H1 (cell line): Measurements from ENCODE around the gene CD48.

ENCODE experiments used
- BCL11A ChIP-seq, 2 experiments: IDR thresholded peaks; one replicate each; pipeline ENCODE4 v1.6.1; 2011; ENCODE audit warnings: low read depth in 2 of 2, low read length in 2 of 2, mild to moderate bottlenecking in 2 of 2
- CHD2 ChIP-seq: IDR thresholded peaks from 2 replicates; pipeline ENCODE4 v1.6.1; 2012; ENCODE audit warnings: low read length, improper control_type of control experiment
- CTCF ChIP-seq, 3 experiments: IDR thresholded peaks; 1 replicate in 2 of 3; 2 replicates in 1 of 3; pipeline versions ENCODE4 v1.5.1 to v1.6.1; 2011; ENCODE audit warnings: low read length in 3 of 3, mild to moderate bottlenecking in 3 of 3, inconsistent platforms in 2 of 3, low read depth in 1 of 3, moderate library complexity in 1 of 3; ENCODE audit not compliant: insufficient read depth in 1 of 3; ENCODE audit errors: control extremely low read depth in 1 of 3
- EZH2 ChIP-seq: fragments of 200-600 bp; sonication (generic); IDR thresholded peaks from 2 replicates; pipeline ENCODE4 v1.7.1; 2012; ENCODE audit warnings: low read depth, mild to moderate bottlenecking, moderate library complexity, low read length, inconsistent platforms; ENCODE audit not compliant: severe bottlenecking
- GABPA ChIP-seq: IDR thresholded peaks from 2 replicates; pipeline ENCODE4 v1.6.1; 2011; ENCODE audit warnings: mild to moderate bottlenecking, low read length, moderate library complexity, borderline replicate concordance; ENCODE audit not compliant: insufficient read depth
- POLR2AphosphoS5 ChIP-seq: IDR thresholded peaks from 2 replicates; pipeline ENCODE4 v1.6.1; 2011; ENCODE audit warnings: low read depth, low read length
- SUZ12 ChIP-seq: fragments of 200-600 bp; sonication (generic); IDR thresholded peaks from 2 replicates; pipeline ENCODE4 v1.6.1; 2012; ENCODE audit warnings: mild to moderate bottlenecking, inconsistent platforms, low read length, moderate library complexity, mixed read lengths
- TAF1 ChIP-seq: IDR thresholded peaks from 2 replicates; pipeline ENCODE4 v1.6.1; 2011; ENCODE audit warnings: mild to moderate bottlenecking, low read depth, low read length

- TF ChIP-seq GABPA (no peak), CTCF (IDR thresholded peaks at IDR 0.05; ENCODE audit: control extremely low read depth in 1 of 3, insufficient read depth in 1 of 3, low read depth in 1 of 3, low read length in 3 of 3) (no peak), EZH2 (no peak), POLR2AphosphoS5 (no peak), BCL11A (IDR thresholded peaks at IDR 0.05; ENCODE audit: low read depth in 2 of 2, low read length in 2 of 2) (no peak), SUZ12 (no peak), CHD2 (no peak), TAF1 (no peak)
These were observed 41.3 kb upstream of the CD48 start for GRCh38 chr1:160752924-160753323.
